Measurements from ENCODE around the gene SAE1. TPM values are rescaled to one million over a fixed set of nuclear protein-coding genes. Genes with fewer than 3 reads are reported as not detected.

SAE1 gene
- total and polyA plus RNA-seq, 10 of the 15 experiments (the other 5 are each of a cell fraction or from before 2014, with no cell fraction given), result 62.0 to 246 (median 148) TPM

GRCh38 chr19:47123406-47123805 lies 7.2 kb upstream of the SAE1 start:
- H3K79me2 ChIP-seq (ENCODE audit: control insufficient read depth, insufficient read depth, low read length), result no peaks in the 10 kb centered on the region
- TF ChIP-seq CREB1 (IDR thresholded peaks at IDR 0.05; ENCODE audit: low read depth), result no peak
- TF ChIP-seq FOXM1 (IDR thresholded peaks at IDR 0.05; ENCODE audit: low read depth, low read length), result no peak
- TF ChIP-seq MEF2A (IDR thresholded peaks at IDR 0.05; ENCODE audit: insufficient read depth, low read depth, low read length), result no peak
- no peak for TF ChIP-seq DPF2 (IDR thresholded peaks at IDR 0.05)
- no peak for TF ChIP-seq ZSCAN29 (IDR thresholded peaks at IDR 0.05)
- TF ChIP-seq, protein P1, sequence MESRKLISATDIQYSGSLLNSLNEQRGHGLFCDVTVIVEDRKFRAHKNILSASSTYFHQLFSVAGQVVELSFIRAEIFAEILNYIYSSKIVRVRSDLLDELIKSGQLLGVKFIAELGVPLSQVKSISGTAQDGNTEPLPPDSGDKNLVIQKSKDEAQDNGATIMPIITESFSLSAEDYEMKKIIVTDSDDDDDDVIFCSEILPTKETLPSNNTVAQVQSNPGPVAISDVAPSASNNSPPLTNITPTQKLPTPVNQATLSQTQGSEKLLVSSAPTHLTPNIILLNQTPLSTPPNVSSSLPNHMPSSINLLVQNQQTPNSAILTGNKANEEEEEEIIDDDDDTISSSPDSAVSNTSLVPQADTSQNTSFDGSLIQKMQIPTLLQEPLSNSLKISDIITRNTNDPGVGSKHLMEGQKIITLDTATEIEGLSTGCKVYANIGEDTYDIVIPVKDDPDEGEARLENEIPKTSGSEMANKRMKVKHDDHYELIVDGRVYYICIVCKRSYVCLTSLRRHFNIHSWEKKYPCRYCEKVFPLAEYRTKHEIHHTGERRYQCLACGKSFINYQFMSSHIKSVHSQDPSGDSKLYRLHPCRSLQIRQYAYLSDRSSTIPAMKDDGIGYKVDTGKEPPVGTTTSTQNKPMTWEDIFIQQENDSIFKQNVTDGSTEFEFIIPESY (IDR thresholded peaks at IDR 0.05), result no peak
- no peak for TF ChIP-seq KDM1A (IDR thresholded peaks at IDR 0.05; ENCODE audit: borderline replicate concordance)
- no peak for TF ChIP-seq POU2F2 (IDR thresholded peaks at IDR 0.05; ENCODE audit: borderline replicate concordance, low read depth, low read length)
- TF ChIP-seq RB1 (IDR thresholded peaks at IDR 0.05; ENCODE audit: borderline replicate concordance), result no peak
- TF ChIP-seq TCF7 (IDR thresholded peaks at IDR 0.05; ENCODE audit: borderline replicate concordance), result no peak
- TF ChIP-seq MYB (IDR thresholded peaks at IDR 0.05; ENCODE audit: borderline replicate concordance, low read depth, low read length), result no peak
- TF ChIP-seq RAD21 (IDR thresholded peaks at IDR 0.05; ENCODE audit: insufficient read depth, low read depth, low read length), result no peak
- FAIRE-seq, result no peak
- POLR2A ChIA-PET, result interaction anchor here (1.9 kb wide), 1 partner anchor 10 kb away, joined by 7 read pairs; the partner anchor contains the start of gene ZC3H4
- no TSS peak for BruUV-seq (replicated peaks)
- no peak overlapping the region for H3K27ac ChIP-seq (ENCODE audit: control insufficient read depth, insufficient read depth)
- no peak for ATAC-seq
- H4K20me1 ChIP-seq (ENCODE audit: control insufficient read depth, insufficient read depth), result no peaks in the 10 kb centered on the region
- H3K9ac ChIP-seq (ENCODE audit: control insufficient read depth, insufficient read depth, low read length), result no peak overlapping the region
- no peak overlapping the region for H3K4me2 ChIP-seq (ENCODE audit: control insufficient read depth, insufficient read depth)
- no peaks in the 10 kb centered on the region for H3K9me3 ChIP-seq (replicated peaks; ENCODE audit: control insufficient read depth, insufficient read depth, low read length)
- H3K4me1 ChIP-seq (ENCODE audit: control insufficient read depth, insufficient read depth, low read length), result no peaks in the 10 kb centered on the region
- intact Hi-C loops (cut with micrococcal nuclease; ENCODE audit: unreplicated experiment), result no loop called here
- CTCF ChIA-PET, result interaction anchor here (0.6 to 3.1 kb wide), 17 partner anchors 8 to 110 kb away, joined by 3 to 27 read pairs (median 4); partner anchors contain the start of gene ZC3H4
- no peaks in the 10 kb centered on the region for H3K36me3 ChIP-seq (ENCODE audit: control insufficient read depth in 2 of 2, insufficient read depth in 2 of 2, low read length in 1 of 2)
- DNase-seq (ENCODE audit: low read depth, low spot score), result no peak
- in situ Hi-C loops (cut with MboI), result no loop called here
- 81% methylated on average over 7 of the region's 7 CpGs for WGBS (ENCODE audit: insufficient coverage, insufficient replicate concordance, low lambda C conversion rate, missing lambda C conversion rate)
- H3K4me3 ChIP-seq, result no peak overlapping the region
- SMC1A ChIA-PET (ENCODE audit: uncharacterized antibody, unreplicated experiment), result interaction anchor here (0.6 to 5.4 kb wide), 9 partner anchors 9 to 231 kb away, joined by 3 to 28 read pairs (median 5); partner anchors contain the start of gene ZC3H4
- no peak overlapping the region for H2AFZ ChIP-seq (ENCODE audit: control insufficient read depth, low read depth, low read length)
- H3K27me3 ChIP-seq (replicated peaks in 1 of 2; ENCODE audit: control insufficient read depth in 2 of 2, insufficient read depth in 2 of 2, low read length in 1 of 2), result no peaks in the 10 kb centered on the region
- RAD21 ChIA-PET (ENCODE audit: unreplicated experiment), result interaction anchor here (0.6 to 3.4 kb wide), 8 partner anchors 8 to 110 kb away, joined by 3 to 16 read pairs (median 6); partner anchors contain the start of gene ZC3H4

Data from GM12878 (cell line).